Keratinocyte (primary cell): ENCODE data around the gene BHLHE40. TPM values are rescaled to one million over a fixed set of nuclear protein-coding genes. Genes with fewer than 3 reads are reported as not detected.
A peak's percentile ranks its signal among the peaks of the same experiment; 100 is the strongest.

ENCODE experiments used
- DNase-seq: peaks from one replicate; pipeline ENCODE4 v3.0.0-alpha.2; 2011; ENCODE audit warnings: low read depth, missing footprints, low spot score
- FAIRE-seq: peaks from 2 replicates; lab custom pipeline; 2011; peaks lifted over from hg19 to GRCh38; lab: Jason Lieb, UNC
- H2AFZ ChIP-seq: 2 replicates; pipeline ENCODE4 v1.6.0; 2012; ENCODE audit warnings: low read length, control low read depth, inconsistent platforms; ENCODE audit not compliant: control insufficient read depth
- H3K27ac ChIP-seq: 2 replicates; pipeline ENCODE4 v1.5.1; 2011; ENCODE audit warnings: low read length; ENCODE audit not compliant: control insufficient read depth, insufficient read depth
- H3K27me3 ChIP-seq: 3 replicates; pipeline ENCODE4 v1.6.0; 2011; ENCODE audit warnings: low read length; ENCODE audit not compliant: control insufficient read depth, insufficient read depth; ENCODE audit errors: extremely low read depth
- H3K36me3 ChIP-seq, 2 experiments: 2 replicates in 1 of 2; 3 replicates in 1 of 2; pipeline ENCODE4 v1.5.1; 2011; ENCODE audit warnings: low read length in 2 of 2, mild to moderate bottlenecking in 1 of 2; ENCODE audit not compliant: control insufficient read depth in 2 of 2, insufficient read depth in 2 of 2; ENCODE audit errors: extremely low read depth in 1 of 2
- H3K4me1 ChIP-seq: 3 replicates; pipeline ENCODE4 v1.5.1; 2011; ENCODE audit warnings: low read length; ENCODE audit not compliant: control insufficient read depth, insufficient read depth; ENCODE audit errors: extremely low read depth
- H3K4me2 ChIP-seq: 3 replicates; pipeline ENCODE4 v1.6.0; 2011; ENCODE audit warnings: low read depth, low read length; ENCODE audit not compliant: control insufficient read depth, insufficient read depth; ENCODE audit errors: extremely low read depth
- H3K4me3 ChIP-seq, 3 experiments: fragments of 200-600 bp in 1 of 3; sonication (generic) in 1 of 3; 2 replicates in 2 of 3; 3 replicates in 1 of 3; pipeline ENCODE4 v1.5.1; 2011 to 2016; ENCODE audit warnings: low read length in 3 of 3, mild to moderate bottlenecking in 3 of 3, control low read depth in 2 of 3, inconsistent platforms in 1 of 3, low read depth in 1 of 3, mixed read lengths in 1 of 3, mixed run types in 1 of 3, moderate library complexity in 1 of 3; ENCODE audit not compliant: control insufficient read depth in 2 of 3, insufficient read depth in 2 of 3; ENCODE audit errors: extremely low read depth in 1 of 3
- H3K79me2 ChIP-seq: 2 replicates; pipeline ENCODE4 v1.6.0; 2012; ENCODE audit warnings: low read length; ENCODE audit not compliant: control insufficient read depth, insufficient read depth
- H3K9ac ChIP-seq: 3 replicates; pipeline ENCODE4 v1.6.0; 2011; ENCODE audit warnings: low read length; ENCODE audit not compliant: control insufficient read depth, insufficient read depth; ENCODE audit errors: extremely low read depth
- H3K9me1 ChIP-seq: 3 replicates; pipeline ENCODE4 v1.6.0; 2011; ENCODE audit warnings: low read length; ENCODE audit not compliant: control insufficient read depth, insufficient read depth; ENCODE audit errors: extremely low read depth
- H3K9me3 ChIP-seq: 2 replicates; pipeline ENCODE4 v1.5.1; 2012; ENCODE audit warnings: low read depth, low read length; ENCODE audit not compliant: control insufficient read depth
- H4K20me1 ChIP-seq: 3 replicates; pipeline ENCODE4 v1.6.0; 2011; ENCODE audit warnings: low read length; ENCODE audit not compliant: control insufficient read depth, insufficient read depth; ENCODE audit errors: extremely low read depth
- EZH2 ChIP-seq: IDR thresholded peaks from one replicate; pipeline ENCODE4 v1.6.1; 2012; ENCODE audit warnings: inconsistent platforms, mild to moderate bottlenecking, low read length, moderate library complexity
- dilution Hi-C: fragments of 300-500 bp; cut with MboI; formaldehyde crosslinking; loops from one replicate; pipeline ENCODE4 v1.7.0; 2020; ENCODE audit warnings: low sequenced_read_pairs; ENCODE audit not compliant: extremely low pct_ligation_motif_present
- polyA plus RNA-seq, 5 experiments: library from polyadenylated mRNA; depleted of rRNA in 3 of 5; stranded (reverse) in 3 of 5; stranded (forward) in 1 of 5; unstranded in 1 of 5; fragments of >200 nt; gene quantifications; 1 replicate in 1 of 5; 2 replicates in 3 of 5; 3 replicates in 1 of 5; pipeline versions ENCODE4 v1.2.1 to v1.2.3, GENCODE V29; 2011 to 2012; ENCODE audit warnings: missing spikeins in 2 of 5, low read depth in 1 of 5, low replicate concordance in 1 of 5
- TF ChIP-seq, protein P1 (sequence below), 3 experiments: IDR thresholded peaks in 1 of 3; conservative IDR thresholded peaks in 1 of 3; optimal IDR thresholded peaks in 1 of 3; 2 replicates in 2 of 3; 3 replicates in 1 of 3; pipeline versions ENCODE3 to v1.5.1; 2011; ENCODE audit warnings: low read length in 3 of 3, mild to moderate bottlenecking in 3 of 3, moderate library complexity in 2 of 3, control low read depth in 1 of 3, inconsistent platforms in 1 of 3; ENCODE audit not compliant: insufficient read depth in 2 of 3; ENCODE audit errors: extremely low read depth in 1 of 3

The BHLHE40 gene
- polyA plus RNA-seq, 1 donor (not counting 4 experiments of a cell fraction or from before 2014, with no cell fraction given): 95.7 TPM

DNA sequence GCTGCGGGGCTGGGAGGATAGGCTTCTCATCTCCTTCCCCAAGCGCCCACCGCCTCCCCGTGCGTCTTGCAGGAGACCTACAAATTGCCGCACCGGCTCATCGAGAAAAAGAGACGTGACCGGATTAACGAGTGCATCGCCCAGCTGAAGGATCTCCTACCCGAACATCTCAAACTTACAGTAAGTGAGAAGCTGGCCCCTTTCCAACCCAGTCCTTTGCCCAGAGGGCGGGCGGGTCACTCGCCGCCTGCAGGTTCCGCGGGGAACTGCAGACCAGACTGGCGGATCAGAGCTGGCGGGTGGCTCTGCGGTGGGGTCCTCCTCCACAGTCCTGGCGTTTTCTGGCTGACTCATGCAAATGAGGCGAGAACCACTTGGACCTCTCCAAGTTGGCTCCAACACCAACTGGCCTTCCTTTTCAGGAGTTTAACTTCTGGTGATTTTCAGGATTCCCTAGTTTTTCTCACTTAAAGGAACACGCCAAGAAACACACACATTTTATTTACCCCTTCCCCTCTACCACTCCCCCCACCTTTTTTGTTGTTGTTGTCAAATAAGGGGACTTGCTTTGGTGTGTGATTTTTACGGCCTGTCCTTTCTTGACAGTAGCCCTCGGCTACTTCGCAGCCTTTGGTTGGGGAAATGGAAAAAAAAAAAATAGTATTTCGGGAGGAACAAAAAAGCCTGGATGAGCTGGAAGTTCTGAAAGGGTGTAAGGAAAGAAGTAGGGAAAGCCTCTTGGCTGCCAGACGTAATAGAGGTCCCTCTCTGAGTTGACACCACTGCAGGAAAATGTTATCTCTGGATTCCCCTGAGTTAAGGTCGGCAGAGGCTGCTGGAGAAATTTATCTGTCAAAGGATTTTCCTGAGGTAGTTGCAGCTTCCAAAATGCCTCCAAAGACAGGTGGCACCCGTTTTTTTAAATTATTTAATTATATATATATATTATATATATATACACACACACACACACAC lies 1.3 kb downstream of the BHLHE40 start:
- H2AFZ ChIP-seq: no peak overlapping the region
- DNase-seq: no peak
- TF ChIP-seq EZH2: no peak
- TF ChIP-seq, protein P1, sequence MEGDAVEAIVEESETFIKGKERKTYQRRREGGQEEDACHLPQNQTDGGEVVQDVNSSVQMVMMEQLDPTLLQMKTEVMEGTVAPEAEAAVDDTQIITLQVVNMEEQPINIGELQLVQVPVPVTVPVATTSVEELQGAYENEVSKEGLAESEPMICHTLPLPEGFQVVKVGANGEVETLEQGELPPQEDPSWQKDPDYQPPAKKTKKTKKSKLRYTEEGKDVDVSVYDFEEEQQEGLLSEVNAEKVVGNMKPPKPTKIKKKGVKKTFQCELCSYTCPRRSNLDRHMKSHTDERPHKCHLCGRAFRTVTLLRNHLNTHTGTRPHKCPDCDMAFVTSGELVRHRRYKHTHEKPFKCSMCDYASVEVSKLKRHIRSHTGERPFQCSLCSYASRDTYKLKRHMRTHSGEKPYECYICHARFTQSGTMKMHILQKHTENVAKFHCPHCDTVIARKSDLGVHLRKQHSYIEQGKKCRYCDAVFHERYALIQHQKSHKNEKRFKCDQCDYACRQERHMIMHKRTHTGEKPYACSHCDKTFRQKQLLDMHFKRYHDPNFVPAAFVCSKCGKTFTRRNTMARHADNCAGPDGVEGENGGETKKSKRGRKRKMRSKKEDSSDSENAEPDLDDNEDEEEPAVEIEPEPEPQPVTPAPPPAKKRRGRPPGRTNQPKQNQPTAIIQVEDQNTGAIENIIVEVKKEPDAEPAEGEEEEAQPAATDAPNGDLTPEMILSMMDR (optimal IDR thresholded peaks at IDR 0.05 in 1 of 3, IDR thresholded peaks at IDR 0.05 in 1 of 3, conservative IDR thresholded peaks at IDR 0.05 in 1 of 3; ENCODE audit: extremely low read depth in 1 of 3, insufficient read depth in 2 of 3, low read length in 3 of 3): peak in 2 of 3 experiments; percentile 95
- no peaks in the 10 kb centered on the region for H3K9me1 ChIP-seq
- H3K9ac ChIP-seq: peak overlapping the region; percentile 100
- H3K36me3 ChIP-seq: peaks cover 10 to 18% of the 10 kb centered on the region in 2 experiments
- H4K20me1 ChIP-seq: no peaks in the 10 kb centered on the region
- peak overlapping the region; percentile 74 to 97 (median 85) for H3K4me3 ChIP-seq
- H3K27me3 ChIP-seq: no peaks in the 10 kb centered on the region
- H3K4me1 ChIP-seq: peaks cover 46% of the 10 kb centered on the region
- peak overlapping the region; percentile 88 for H3K27ac ChIP-seq
- peaks cover 48% of the 10 kb centered on the region for H3K79me2 ChIP-seq
- no peaks in the 10 kb centered on the region for H3K9me3 ChIP-seq
- peak overlapping the region; percentile 80 for H3K4me2 ChIP-seq
- FAIRE-seq: no peak
- dilution Hi-C loops: loop anchor here (10.0 kb wide), 1 partner anchor 266 kb away; no protein-coding TSS in a partner anchor

DNA sequence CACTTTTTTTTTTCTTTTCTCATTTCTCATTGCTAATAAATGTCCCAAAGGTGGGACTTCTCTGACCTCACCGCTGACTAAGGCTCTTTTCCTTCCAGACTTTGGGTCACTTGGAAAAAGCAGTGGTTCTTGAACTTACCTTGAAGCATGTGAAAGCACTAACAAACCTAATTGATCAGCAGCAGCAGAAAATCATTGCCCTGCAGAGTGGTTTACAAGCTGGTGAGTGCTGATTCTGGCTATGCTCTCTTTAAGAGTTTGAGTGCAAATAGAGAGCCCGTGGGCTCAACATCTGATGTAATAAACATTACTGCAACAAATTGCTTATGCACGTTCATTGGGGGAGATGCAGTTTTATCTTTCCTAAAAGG lies 2.0 kb downstream of the BHLHE40 start:
- Histone ChIP-seq H3K4me3 (peak overlapping the region; percentile 74 to 97 (median 85)), H3K4me1 (peaks cover 54% of the 10 kb centered on the region), H3K36me3 (peaks cover 10 to 18% of the 10 kb centered on the region in 2 experiments), H3K9me1 (no peaks in the 10 kb centered on the region), H3K79me2 (peaks cover 48% of the 10 kb centered on the region), H2AFZ (no peak overlapping the region), H3K27me3 (no peaks in the 10 kb centered on the region), H3K9ac (peak overlapping the region; percentile 100), H3K27ac (peak overlapping the region; percentile 88), H3K9me3 (no peaks in the 10 kb centered on the region), H3K4me2 (peak overlapping the region; percentile 80), H4K20me1 (no peaks in the 10 kb centered on the region)
- FAIRE-seq: no peak
- no peak for TF ChIP-seq EZH2
- TF ChIP-seq, protein P1 (optimal IDR thresholded peaks at IDR 0.05 in 1 of 3, IDR thresholded peaks at IDR 0.05 in 1 of 3, conservative IDR thresholded peaks at IDR 0.05 in 1 of 3; ENCODE audit: extremely low read depth in 1 of 3, insufficient read depth in 2 of 3, low read length in 3 of 3): no peak
- DNase-seq: no peak
- dilution Hi-C loops: loop anchor here (10.0 kb wide), 1 partner anchor 266 kb away; no protein-coding TSS in a partner anchor
